Measurements from ENCODE around the gene UBN2. TPM values are rescaled to one million over a fixed set of nuclear protein-coding genes. Genes with fewer than 3 reads are reported as not detected.
A peak's percentile ranks its signal among the peaks of the same experiment; 100 is the strongest.

Gene UBN2
- total and polyA plus RNA-seq, 2 of the 13 experiments (the other 11 are each of a cell fraction or from before 2014, with no cell fraction given) = 5.6 to 5.7 TPM

DNA sequence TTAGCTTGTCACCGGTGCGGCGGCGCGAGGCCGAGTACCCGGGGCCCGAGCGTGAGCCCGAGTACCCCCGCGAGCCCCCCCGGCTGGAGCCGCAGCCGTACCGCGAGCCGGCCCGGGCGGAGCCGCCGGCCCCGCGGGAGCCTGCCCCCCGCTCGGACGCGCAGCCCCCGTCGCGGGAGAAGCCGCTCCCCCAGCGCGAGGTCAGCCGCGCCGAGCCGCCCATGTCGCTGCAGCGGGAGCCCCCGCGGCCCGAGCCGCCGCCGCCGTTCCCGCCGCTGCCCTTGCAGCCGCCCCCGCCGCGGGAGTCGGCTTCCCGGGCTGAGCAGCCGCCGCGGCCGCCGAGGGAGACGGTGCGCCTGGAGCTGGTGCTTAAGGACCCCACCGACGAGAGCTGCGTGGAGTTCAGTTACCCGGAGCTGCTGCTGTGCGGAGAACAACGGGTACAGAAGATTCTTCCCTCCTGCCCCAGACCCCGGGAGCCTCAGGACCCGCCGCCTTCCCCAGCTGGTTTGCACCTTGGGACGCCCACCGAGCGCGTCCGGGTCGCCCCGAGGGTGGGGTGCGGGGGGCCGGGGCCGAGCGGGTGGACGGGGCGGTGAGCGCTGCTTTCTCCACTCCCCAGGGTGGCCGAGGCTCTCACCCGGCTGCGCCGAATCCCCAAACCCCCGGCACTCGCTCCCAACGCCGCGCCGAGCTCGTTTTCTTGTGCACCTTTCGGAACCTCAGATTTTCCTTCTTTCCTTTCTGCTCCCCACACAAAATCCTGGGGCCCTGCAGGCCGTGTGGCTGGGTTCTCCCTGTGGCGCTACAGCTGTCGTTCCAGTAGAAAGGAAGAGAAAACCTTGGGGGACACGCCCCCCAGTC lies 708 bp downstream of the UBN2 start (continued):
- TF ChIP-seq, protein P1, sequence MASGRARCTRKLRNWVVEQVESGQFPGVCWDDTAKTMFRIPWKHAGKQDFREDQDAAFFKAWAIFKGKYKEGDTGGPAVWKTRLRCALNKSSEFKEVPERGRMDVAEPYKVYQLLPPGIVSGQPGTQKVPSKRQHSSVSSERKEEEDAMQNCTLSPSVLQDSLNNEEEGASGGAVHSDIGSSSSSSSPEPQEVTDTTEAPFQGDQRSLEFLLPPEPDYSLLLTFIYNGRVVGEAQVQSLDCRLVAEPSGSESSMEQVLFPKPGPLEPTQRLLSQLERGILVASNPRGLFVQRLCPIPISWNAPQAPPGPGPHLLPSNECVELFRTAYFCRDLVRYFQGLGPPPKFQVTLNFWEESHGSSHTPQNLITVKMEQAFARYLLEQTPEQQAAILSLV (CRISPR knock-in tag; IDR thresholded peaks at IDR 0.05; ENCODE audit: borderline replicate concordance) = no peak
- TF ChIP-seq NCOA2 (CRISPR knock-in tag; IDR thresholded peaks at IDR 0.05) (peak; percentile 31; the same call in 1 of the 2 replicates), ZNF75D (CRISPR knock-in tag; IDR thresholded peaks at IDR 0.05; ENCODE audit: borderline replicate concordance) (no peak), ZNF547 (CRISPR knock-in tag; IDR thresholded peaks at IDR 0.05) (no peak), ZNF761 (CRISPR knock-in tag; conservative IDR thresholded peaks at IDR 0.05) (no peak), ZNF205 (CRISPR knock-in tag; IDR thresholded peaks at IDR 0.05) (0 out of 2 replicates have a peak, but pooled peaks have one; percentile 27), TBX3 (IDR thresholded peaks at IDR 0.05; ENCODE audit: borderline replicate concordance) (no peak), NRL (CRISPR knock-in tag; IDR thresholded peaks at IDR 0.05; ENCODE audit: borderline replicate concordance) (no peak), CBX1 (IDR thresholded peaks at IDR 0.05; ENCODE audit: low read depth) (no peak), ZNF749 (CRISPR knock-in tag; IDR thresholded peaks at IDR 0.05; ENCODE audit: borderline replicate concordance) (peak; percentile 31; the same call in 1 of the 2 replicates), NR2F6 (IDR thresholded peaks at IDR 0.05) (no peak), NR2F6 (CRISPR knock-in tag; IDR thresholded peaks at IDR 0.05) (no peak), MXD4 (CRISPR knock-in tag; IDR thresholded peaks at IDR 0.05) (0 out of 2 replicates have a peak, but pooled peaks have one; percentile 63), NR3C1 (CRISPR knock-in tag; IDR thresholded peaks at IDR 0.05) (no peak)
- TF ChIP-seq, protein P2, sequence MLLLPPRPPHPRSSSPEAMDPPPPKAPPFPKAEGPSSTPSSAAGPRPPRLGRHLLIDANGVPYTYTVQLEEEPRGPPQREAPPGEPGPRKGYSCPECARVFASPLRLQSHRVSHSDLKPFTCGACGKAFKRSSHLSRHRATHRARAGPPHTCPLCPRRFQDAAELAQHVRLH (CRISPR knock-in tag; IDR thresholded peaks at IDR 0.05; ENCODE audit: borderline replicate concordance, low read depth) = no peak
- TF ChIP-seq, protein P3, sequence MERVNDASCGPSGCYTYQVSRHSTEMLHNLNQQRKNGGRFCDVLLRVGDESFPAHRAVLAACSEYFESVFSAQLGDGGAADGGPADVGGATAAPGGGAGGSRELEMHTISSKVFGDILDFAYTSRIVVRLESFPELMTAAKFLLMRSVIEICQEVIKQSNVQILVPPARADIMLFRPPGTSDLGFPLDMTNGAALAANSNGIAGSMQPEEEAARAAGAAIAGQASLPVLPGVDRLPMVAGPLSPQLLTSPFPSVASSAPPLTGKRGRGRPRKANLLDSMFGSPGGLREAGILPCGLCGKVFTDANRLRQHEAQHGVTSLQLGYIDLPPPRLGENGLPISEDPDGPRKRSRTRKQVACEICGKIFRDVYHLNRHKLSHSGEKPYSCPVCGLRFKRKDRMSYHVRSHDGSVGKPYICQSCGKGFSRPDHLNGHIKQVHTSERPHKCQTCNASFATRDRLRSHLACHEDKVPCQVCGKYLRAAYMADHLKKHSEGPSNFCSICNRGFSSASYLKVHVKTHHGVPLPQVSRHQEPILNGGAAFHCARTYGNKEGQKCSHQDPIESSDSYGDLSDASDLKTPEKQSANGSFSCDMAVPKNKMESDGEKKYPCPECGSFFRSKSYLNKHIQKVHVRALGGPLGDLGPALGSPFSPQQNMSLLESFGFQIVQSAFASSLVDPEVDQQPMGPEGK (CRISPR knock-in tag; IDR thresholded peaks at IDR 0.05) = peak; percentile 95; the same call in 1 of the 2 replicates
- TF ChIP-seq, protein P4, sequence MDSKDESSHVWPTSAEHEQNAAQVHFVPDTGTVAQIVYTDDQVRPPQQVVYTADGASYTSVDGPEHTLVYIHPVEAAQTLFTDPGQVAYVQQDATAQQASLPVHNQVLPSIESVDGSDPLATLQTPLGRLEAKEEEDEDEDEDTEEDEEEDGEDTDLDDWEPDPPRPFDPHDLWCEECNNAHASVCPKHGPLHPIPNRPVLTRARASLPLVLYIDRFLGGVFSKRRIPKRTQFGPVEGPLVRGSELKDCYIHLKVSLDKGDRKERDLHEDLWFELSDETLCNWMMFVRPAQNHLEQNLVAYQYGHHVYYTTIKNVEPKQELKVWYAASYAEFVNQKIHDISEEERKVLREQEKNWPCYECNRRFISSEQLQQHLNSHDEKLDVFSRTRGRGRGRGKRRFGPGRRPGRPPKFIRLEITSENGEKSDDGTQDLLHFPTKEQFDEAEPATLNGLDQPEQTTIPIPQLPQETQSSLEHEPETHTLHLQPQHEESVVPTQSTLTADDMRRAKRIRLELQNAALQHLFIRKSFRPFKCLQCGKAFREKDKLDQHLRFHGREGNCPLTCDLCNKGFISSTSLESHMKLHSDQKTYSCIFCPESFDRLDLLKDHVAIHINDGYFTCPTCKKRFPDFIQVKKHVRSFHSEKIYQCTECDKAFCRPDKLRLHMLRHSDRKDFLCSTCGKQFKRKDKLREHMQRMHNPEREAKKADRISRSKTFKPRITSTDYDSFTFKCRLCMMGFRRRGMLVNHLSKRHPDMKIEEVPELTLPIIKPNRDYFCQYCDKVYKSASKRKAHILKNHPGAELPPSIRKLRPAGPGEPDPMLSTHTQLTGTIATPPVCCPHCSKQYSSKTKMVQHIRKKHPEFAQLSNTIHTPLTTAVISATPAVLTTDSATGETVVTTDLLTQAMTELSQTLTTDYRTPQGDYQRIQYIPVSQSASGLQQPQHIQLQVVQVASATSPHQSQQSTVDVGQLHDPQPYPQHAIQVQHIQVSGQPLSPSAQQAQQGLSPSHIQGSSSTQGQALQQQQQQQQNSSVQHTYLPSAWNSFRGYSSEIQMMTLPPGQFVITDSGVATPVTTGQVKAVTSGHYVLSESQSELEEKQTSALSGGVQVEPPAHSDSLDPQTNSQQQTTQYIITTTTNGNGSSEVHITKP (CRISPR knock-in tag; IDR thresholded peaks at IDR 0.05; ENCODE audit: low read depth) = no peak
- TF ChIP-seq, protein P5, sequence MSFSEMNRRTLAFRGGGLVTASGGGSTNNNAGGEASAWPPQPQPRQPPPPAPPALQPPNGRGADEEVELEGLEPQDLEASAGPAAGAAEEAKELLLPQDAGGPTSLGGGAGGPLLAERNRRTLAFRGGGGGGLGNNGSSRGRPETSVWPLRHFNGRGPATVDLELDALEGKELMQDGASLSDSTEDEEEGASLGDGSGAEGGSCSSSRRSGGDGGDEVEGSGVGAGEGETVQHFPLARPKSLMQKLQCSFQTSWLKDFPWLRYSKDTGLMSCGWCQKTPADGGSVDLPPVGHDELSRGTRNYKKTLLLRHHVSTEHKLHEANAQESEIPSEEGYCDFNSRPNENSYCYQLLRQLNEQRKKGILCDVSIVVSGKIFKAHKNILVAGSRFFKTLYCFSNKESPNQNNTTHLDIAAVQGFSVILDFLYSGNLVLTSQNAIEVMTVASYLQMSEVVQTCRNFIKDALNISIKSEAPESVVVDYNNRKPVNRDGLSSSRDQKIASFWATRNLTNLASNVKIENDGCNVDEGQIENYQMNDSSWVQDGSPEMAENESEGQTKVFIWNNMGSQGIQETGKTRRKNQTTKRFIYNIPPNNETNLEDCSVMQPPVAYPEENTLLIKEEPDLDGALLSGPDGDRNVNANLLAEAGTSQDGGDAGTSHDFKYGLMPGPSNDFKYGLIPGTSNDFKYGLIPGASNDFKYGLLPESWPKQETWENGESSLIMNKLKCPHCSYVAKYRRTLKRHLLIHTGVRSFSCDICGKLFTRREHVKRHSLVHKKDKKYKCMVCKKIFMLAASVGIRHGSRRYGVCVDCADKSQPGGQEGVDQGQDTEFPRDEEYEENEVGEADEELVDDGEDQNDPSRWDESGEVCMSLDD (CRISPR knock-in tag; IDR thresholded peaks at IDR 0.05; ENCODE audit: borderline replicate concordance) = 0 out of 2 replicates have a peak, but pooled peaks have one; percentile 64
